GM21526 (cell line): Measurements from ENCODE around the gene CELSR3.

ENCODE experiments used
- ATAC-seq: cut with Tn5 transposase; IDR thresholded peaks from one replicate; pipeline ENCODE4 v1.9.1; 2021; ENCODE audit warnings: moderate library complexity; ENCODE audit not compliant: unreplicated experiment, low FRiP score

The CELSR3 gene

DNA sequence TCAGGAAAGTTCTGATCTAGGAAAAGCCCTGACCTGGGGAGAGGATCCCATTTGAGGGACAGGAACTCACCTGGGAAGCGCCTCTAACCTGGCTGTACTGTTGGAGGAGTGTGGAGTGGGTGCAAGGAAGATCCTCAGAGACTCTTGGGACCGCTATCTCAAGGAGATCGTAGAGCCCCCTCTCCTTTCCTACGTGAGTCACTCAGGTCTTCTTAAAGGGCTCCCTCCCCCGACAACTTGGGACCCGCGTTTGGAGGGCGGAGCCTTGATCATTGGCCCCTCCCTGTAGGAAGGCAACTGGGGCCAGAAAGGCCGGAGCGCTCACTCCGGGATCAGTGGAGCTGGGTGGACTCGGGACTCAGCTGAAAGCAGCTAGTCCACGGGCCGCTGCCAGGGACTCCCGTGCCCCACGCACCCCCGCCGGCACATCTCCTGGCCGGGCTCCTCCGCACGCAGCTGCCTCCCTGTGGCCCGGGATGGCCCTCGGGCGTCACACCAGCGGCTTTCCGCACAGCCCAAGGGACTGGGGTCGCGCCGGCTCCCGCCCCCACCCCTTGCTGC, 27.9 kb downstream of the CELSR3 start:
- ATAC-seq, result no peak

DNA sequence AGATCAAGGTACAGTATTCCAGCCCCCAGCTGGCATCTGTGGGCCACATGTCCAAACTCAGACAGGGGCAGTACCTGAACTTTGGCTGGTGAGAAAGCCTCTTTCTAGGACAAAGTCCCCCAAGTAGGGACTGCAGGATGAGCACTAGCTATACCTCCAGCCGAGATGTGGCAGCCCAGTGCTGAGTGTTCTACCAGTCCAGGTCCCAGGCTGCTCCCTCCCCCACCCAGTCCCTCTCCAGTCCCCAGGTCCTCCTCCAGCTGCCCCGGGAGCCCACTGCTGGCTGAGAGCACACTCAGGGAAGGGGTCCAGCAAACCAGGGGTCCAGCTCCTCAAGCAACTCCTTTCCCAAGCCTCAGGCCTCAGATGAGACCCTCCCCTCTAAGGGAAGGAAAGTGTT, 28.9 kb downstream of the CELSR3 start:
- ATAC-seq, result no peak

DNA sequence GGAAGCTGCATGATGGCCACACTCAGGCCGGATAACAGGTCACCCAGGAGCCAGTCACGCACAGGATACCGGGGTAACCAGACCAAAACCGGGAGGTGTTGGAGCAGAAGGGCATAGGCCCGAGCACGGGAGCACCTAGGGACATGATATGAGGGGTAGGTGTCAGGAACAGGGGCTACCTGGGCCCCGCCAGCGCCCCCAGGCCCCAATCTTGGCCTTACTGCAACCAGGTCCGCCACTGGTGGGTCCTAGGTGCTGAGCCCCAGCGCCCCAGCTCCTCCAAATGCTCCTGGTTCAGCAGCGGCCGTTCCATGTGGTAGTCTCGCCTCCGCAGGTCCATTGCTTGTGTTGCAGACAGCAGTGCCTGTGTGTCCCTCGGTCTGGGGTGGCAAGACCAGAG, 29.4 kb downstream of the CELSR3 start:
- no peak for ATAC-seq

DNA sequence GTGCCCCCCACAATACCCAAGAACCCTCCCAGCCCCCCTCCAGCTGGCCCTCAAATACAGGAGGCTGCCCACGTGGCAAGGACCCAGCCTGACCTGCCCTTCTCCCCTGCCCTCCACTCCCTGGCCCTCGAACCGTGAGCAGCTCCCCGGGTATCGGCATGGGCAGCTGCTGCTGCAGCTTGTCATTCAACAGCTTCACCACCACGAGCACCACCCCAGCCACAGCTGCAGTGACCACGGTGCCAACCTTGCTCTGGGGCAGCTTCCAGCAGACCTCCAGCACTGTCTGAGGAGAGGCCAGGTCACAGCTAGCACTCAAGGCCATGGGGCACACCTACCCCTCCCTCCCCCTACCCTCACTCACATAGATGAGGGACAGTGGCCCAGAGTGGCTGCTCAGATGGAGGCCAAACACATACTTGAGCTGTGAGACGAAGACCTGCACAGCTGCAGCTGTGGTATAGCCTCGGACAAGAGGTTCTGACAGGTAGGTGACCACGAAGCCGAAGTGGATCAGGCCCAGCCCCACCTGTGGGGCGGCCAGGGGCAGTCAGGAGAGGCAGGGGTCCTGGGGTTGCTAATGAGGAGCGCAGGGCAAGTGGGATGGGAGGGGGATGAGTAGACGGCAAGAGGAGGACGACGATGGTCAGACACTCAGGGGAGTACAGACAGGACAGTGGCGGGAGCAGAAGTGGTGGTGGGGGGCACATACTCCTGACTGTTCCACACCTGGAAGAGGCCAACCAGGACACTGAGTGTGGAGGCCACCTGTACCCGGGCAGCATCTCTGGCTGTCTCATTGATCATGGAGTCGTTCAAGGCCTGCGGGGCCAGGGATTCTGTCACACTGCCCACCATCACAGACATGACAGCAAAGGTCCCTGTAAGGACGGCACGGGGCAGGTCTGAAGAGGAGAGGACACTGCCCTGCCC, 30.9 kb downstream of the CELSR3 start:
- ATAC-seq, result no peak

DNA sequence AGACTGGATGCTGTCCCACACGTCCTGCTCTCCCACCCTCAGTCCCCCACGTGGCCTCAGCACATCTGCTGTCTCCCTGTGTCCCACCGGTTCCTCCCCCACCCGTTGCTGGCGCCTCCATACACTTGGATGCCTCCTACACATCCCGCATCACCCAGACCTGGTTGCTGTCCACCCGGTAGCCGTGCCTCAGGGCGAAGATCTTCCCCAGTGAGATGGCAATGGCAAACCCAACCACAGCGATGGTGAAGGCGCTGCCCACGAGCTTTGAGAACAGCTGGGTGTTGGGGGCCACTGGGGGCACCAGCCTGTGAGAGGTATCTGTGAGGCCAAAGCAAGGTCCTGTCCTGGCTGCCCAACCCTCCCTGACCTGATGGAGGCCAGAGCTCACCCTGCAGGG, 31.9 kb downstream of the CELSR3 start:
- ATAC-seq, result no peak

DNA sequence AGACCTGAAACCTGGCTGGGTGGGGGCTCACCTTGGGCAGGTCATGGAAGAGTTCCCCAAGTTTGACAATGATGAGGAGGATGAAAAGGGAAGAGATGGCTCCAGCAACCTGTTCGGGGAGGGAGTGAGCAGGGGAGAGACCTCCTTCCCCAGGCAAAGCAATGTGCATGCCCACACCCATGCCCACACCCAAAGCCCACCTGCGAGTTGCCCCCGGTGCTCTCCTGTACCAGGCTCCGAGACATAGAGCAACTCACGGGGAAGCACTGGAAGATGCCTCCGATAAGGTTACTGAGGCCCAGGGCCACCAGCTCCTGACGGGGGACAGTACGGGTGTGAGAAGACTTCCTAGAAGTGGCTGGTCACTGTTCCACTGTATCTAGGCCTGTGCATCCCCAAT, 32.3 kb downstream of the CELSR3 start:
- no peak for ATAC-seq

DNA sequence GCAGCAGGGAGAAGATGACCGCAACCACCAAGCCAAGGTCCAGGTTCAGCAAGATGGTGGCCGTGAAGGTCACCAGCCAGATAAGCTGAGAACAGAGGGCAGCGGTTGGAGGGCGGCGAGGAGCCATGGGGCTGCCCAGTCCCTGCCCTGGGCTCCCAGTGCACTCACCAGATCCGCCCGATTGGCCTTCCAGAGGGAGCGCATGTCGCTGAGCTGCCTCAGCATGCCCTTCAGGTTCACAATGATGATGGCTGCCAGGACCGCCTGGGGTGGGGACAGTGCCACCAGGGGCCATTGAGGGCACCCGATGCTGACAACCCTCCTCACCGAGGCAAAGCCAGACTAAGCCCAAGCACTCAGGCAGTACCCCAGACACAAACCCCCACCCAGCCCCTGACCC, 32.8 kb downstream of the CELSR3 start:
- no peak for ATAC-seq

DNA sequence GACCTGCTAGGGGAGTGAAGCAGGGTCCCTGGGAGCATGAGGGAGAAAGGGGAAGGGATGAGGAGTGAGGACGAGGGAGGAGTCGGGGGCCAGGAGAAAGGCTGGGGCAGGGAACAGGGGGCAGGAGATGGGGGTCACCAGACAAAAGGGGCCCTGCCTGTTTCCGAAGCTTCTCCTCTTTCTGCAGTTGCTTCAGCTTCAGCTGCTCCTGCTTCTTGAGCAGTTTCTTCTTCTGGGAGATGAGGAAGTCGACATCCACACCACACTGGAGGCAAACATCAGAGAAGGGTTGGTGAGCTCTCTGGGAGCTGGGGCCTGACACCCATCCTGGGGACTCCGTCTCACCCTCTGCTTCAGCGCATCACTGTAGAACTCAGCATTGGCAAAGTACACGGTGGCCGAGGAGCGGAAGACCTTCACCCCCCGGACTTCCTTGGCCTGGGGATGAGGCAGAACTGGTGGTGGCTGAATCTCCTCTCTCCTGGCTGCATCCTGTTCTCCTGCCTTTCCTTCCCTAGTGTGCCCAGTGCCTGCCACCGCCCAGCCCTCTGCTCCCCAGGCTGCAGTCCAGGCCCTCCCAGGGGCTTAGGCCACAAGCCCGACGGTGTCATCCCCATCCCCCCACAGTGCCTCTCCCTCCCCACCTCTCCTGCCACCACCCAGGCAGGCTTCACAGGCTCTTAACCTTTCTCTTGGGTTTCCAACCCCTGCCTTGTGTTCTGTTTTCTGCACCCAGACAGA, 34.2 kb downstream of the CELSR3 start:
- ATAC-seq, result no peak

DNA sequence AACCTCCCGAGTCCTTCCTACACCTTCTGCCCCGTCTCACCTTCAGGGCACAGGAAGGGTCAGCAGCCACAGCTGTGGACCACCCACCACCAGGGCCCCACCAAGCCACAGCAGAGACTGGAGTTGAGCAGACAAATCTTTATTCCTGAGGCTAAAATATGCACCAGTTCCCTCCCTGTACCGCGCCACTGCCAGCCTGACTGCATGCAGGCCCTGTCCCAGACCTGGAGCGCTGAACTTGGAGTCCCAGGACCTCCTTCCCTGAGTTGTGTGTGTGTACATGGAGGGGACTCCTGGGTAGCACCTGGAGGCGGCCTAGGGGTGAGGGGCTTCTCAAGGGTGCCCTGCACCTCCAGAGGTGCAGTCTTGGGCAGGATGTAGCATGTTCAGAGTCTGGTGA, 37.1 kb downstream of the CELSR3 start:
- ATAC-seq, result no peak

DNA sequence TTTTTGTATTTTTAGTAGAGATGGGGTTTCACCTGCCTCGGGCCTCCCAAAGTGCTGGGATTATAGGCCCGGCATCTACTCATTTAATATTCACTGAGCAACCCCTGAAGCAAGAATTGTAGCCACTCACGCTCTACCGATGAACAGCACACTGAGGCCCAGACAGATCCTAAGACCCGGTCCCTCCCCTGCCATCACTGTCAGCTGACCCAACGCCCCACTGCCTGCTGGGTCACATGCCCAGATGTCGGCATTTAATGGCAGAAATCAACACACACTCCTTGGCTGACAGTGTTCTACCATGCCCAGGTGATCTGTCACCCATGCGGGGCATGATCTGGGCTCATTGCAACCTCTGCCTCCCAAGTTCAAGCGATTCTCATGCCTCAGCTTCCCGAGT, 37.9 kb downstream of the CELSR3 start:
- no peak for ATAC-seq

DNA sequence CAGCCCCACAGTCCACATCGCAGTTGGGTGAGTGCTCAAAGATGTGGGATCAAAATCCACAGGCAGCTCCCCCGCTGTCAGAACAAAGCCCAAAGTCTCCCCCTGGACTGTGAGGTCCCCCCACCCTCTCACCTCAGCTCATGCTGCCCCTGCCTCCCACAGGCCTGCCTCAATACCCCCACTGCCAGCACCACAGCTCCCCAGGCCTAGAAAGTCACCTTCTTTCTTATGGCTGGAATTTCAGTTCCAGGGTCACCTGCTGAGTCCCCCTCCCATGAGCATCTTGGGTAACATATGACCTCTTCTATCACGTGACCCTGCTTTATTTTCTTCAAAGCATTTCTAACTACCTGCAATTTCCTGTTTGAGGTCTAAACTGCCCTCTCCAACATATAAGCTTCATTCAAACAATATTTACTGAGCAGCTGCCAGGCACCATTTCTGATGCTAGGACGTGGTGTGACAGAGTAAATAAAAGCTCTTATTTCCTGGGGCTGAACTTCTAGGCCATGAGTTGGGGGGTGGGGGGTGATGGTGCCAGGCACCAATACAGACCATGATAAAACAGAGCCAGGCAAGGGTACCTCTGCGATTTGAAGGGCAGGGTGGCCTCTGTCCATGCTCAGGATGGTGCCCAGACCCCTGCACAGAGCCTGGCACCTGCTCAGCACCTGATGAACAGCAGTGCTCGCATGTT, 38.7 kb downstream of the CELSR3 start:
- no peak for ATAC-seq

DNA sequence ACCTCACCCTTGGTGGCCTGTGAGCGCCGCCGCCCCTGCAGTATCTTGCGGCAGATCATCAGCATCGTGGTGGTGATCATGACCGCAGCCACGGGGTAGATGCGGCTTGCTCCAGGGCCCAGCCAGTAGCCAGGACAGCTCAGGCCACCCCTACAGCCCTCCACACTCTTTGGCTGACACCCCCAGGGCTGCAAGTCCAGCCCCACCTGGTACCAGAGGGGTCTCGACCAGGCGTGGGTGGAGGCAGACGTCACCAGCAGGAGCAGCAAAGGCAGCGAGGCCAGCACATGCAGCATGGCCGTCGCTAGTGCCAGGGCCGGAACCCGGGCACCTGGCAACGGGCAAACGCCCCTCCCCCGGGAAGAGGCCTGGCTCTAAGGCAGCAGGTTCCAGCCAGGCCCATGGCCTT, 41.2 kb downstream of the CELSR3 start, which contains the start of gene TMEM89:
TMEM89 (minus strand) TSS at position 309 of the 409 bp plus-strand sequence; CDS start at position 296, 13 bp downstream.
- ATAC-seq, result no peak

DNA sequence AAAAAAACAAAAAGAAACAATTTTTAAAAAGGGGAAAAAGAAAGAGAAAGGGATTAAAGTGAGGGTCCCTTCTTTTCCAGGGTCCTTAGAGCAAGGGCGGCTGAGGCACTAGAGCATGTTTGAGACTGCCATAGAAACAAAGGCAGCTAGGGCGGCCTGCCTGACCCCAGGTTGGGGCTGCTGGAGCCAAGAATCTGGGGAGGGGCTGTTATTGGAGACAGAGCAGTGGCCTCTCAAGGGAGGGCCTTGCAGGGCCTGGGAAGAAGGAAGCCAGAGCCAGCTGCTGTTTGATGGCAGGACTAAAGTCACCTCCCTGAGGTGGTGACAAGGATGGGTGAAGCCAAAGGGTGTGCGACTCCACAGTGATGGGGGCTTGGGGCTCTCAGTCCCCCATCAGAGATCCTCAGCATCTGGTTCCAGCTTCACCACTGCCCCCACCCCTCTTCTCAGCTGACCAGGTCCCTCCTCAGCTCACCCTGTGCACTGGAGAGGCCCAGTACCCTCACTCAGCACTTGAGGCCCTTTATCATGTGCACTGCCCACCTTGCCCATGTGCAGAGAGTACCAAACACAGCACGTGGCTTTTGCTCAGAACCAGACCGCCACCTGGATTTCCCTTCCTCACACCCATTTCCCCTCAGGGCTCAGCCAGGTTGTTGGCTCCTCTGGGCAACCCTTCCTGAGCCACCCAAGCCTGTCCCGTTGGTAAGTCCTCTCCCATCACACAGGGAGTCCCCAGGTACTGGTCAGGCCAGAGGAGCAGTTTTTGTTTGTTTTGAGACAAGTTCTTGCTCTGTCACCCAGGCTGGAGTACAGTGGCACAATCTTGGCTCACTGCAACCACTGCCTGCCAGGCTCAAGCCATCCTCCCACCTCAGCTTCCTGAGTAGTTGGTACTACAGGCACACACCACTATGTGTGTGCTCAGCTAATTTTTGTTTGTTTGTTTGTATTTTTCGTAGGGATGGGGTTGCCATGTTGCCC, 42.9 kb downstream of the CELSR3 start:
- no peak for ATAC-seq

DNA sequence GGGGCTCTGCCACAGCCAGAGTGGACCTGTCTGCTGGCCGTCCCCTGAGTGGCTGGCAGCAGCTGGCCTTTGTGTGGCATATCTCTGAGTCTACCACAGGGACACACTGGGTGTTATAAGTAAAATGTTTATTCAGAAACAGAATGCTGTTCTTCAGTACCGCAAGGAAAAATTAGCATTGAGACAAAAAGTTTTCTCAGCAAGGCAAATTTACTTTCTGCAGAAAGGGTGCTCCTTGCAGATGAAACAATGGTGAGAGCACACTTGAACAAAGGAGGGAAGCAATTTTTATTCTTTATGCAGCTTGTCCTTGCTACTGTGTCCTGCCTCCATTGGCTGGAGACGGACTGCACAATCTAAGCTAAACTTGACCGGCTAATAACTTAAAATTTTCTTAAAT, 45.1 kb downstream of the CELSR3 start:
- no peak for ATAC-seq

DNA sequence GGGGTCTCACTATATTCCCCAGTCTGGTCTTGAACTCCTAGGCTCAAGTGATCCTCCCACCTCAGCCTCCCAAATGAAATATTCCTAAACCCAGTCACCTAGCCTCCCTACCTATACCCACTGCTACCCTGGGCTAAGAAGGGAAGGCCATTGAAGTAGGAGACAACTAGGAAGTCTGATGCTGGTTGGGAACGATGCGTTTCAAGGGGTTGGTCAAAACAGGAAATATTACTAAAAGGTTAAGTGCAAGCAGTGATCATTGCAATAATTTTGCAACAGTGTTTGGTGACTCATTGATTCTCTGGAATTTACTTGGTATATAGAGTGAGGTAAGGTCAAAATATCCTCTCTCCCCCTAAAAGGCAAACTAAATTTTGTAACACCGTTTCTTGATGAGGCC, 48.6 kb downstream of the CELSR3 start:
- ATAC-seq, result no peak

DNA sequence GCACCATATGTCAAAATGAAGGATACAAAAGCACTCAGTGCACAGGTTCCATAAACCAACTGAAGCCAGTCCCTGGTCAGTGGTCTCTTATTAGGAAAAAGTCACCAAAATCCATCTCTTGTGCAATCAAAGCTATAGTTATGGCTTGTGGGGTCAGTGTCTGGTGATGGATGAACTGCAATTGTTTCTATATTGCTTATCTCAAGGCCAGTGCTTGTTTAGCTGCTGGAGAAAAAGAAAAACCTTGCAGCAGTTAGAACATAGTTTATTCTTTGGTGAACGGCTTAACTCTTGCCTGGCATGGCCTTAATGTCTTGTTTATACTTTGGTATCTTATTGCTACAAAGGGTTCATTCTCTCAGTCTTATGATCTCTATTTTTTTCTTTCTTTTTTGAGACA, 50.4 kb downstream of the CELSR3 start:
- ATAC-seq, result no peak

DNA sequence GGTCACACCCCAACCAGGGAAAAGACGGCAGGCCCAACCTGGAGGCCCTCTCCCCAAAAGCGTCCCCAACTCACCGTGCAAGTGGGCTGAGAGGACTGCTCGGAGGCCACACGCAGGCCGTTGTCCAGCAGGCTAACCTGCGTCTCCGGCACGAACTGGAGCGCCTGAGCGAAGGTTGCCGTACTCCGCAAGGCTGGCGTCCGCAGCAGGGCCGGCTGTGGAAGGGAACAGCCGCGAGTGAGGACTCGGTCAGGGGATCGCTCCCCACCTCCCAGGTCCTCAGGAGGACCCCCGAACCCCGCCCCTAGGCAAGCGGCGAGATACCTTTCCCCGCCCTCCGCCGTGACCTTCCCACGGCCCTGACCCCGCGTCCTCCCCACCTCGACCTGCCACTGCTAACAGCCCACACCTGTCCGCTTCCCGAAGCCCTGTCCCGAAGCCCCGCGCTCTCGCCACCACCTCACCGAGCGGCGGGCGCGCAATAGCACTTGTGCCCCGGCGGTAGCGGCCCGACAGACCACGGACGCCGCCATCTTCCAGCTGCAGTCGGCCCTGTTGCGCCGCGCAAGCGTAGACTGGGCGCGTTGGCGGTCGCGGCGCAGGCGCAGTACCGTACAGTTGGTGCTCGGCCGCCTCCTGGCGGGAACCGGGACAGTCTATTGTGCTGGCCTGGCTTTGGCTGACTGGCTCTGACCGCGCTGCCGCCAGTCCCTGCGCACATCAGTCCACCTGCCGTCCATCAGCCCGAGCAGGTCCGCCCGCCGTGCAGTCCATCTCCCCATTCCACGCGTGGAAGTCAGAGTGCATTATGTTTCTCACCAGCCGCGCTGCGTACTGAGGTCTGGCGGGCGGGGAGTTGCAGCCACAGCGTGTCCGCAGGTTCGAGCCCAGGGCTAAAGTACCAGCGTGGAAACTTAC, 53.3 kb downstream of the CELSR3 start, which contains the start of gene UQCRC1:
UQCRC1 (minus strand) TSS at position 559 of the 918 bp plus-strand sequence; CDS start at position 533, 26 bp downstream.
- ATAC-seq, result peak; percentile 89

DNA sequence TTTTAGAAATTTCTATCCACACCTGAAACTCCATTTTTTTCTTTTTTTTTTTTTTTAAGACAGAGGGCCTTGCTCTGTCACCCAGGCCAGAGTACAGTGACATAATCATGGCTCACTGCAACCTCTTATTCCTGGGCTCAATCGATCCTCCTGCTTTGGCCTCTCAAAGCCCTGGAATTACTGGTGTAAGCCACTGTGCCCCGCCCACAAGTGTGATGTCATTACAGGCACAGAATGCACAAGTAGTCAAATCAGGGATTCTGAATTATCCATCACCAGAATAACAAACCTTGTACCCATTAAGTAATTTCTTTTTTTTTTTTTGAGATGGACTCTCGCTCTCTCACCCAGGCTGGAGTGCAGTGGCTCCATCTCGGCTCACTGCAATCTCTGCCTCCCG, 55.2 kb downstream of the CELSR3 start:
- ATAC-seq, result no peak
